ENCODE results near the gene MEAK7. TPM values are rescaled to one million over a fixed set of nuclear protein-coding genes. Genes with fewer than 3 reads are reported as not detected.
"Not testable (repeated sequence)": the region's sequence is repeated elsewhere in the genome, so short reads cannot be mapped to it uniquely, and the experiment has no call there.

The MEAK7 gene
- total RNA-seq, 4 donors from 2014 or later = 20.3 to 29.1 (median 21.8) TPM

DNA sequence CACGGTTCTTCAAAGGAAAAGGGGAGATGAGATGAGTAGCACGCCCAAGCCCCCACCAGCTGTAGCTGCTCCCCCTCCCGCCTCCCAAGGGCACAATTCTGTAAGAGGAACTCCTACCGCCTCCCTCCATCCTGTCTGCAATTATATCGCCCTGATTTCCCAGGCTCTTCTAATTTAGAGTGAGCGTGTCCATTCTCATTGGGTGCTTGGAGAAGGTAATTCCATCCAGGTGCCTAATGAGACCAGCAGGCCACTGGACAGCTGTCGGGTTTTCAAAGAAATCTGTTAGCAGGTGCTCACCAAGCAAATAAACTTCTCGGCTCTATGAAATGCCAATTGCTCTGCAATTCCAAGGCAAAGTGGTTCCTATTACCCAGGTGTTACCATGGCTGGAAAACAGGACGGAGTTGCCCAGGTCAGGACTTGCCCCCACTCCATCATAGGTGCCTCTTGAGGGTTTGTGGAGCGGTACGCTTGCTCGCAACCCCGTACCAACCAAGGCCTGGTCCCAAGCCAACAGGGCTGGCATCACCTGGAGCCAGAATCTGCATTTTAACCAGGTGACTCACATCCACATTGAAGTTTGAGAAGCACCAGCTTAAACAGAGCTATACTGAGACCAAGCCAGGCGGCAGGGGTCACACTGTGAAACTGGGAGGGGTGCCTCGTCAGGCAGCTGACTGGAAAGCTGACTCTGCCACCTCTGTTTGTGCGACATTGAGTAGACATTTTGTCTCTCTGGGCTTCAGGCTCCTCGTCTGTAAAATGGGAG lies 16.5 kb upstream of the MEAK7 start:
- in situ Hi-C loops (cut with MboI; ENCODE audit: low pct_ligation_motif_present in 1 of 4, low pct_unique_long_range_greater_than_20kb in 1 of 4, low sequenced_read_pairs in 3 of 4) (loop anchor here in 2 of 4 donors (25.0 kb wide), 2 partner anchors 191 to 216 kb away; no protein-coding TSS in a partner anchor), intact Hi-C loops (cut with DNase I; ENCODE audit: low total_unique reads) (no loop called here)
- WGBS, 2 donors (ENCODE audit: low coverage in 1 of 2) = 40 to 49% methylated on average over 2 to 17 of the region's 17 CpGs

DNA sequence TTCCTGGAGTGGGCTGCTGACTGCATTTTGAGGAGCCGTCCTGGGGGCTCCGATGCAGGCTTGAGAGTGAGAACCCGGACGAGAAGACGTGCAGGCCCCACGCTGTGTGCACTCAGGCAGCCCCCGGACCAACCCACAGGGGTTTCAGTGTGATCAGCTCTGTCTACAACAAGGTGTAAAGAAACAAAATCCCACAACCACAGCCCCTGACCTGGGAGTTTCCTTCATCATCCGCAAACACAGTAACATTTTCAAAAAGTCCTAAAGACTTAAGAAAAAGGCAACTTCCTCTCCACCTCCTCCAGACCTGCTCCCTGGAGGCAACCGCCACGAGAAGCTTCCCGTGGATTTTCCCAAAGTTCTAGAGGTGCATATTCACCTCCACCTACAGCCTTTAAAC lies 15.4 kb upstream of the MEAK7 start:
- H3K4me3 ChIP-seq = no peak overlapping the region
- peaks cover 0 to 8% (median 5%) of the 10 kb centered on the region in 4 donors for H3K4me1 ChIP-seq
- H3K27ac ChIP-seq = no peak overlapping the region
- H3K27me3 ChIP-seq = no peaks in the 10 kb centered on the region
- intact Hi-C loops (cut with DNase I; ENCODE audit: low total_unique reads) (loop anchor here (10.0 kb wide), 1 partner anchor 205 kb away; no protein-coding TSS in a partner anchor), in situ Hi-C loops (cut with MboI; ENCODE audit: low pct_ligation_motif_present in 1 of 4, low pct_unique_long_range_greater_than_20kb in 1 of 4, low sequenced_read_pairs in 3 of 4) (loop anchor here in 3 of 4 donors (10.0 to 25.0 kb wide), 3 partner anchors 192 to 217 kb away; no protein-coding TSS in a partner anchor)
- 47 to 75% methylated on average over 6 to 11 of the region's 11 CpGs for WGBS, 2 donors (ENCODE audit: low coverage in 1 of 2)
- no peaks in the 10 kb centered on the region for H3K9me3 ChIP-seq
- H3K36me3 ChIP-seq = no peaks in the 10 kb centered on the region
- no peak for DNase-seq
- TF ChIP-seq POLR2AphosphoS5 (IDR thresholded peaks at IDR 0.05) (no peak), EP300 (IDR thresholded peaks at IDR 0.05; ENCODE audit: low read depth) (no peak), POLR2A (IDR thresholded peaks at IDR 0.05) (no peak), CTCF (IDR thresholded peaks at IDR 0.05) (no peak)

More for the DNA sequence above, 16.5 kb upstream of the MEAK7 start:
- Histone ChIP-seq H3K4me3 (no peak overlapping the region), H3K27me3 (no peaks in the 10 kb centered on the region), H3K36me3 (no peaks in the 10 kb centered on the region), H3K27ac (no peak overlapping the region), H3K9me3 (no peaks in the 10 kb centered on the region), H3K4me1 (peaks cover 0 to 8% (median 5%) of the 10 kb centered on the region in 4 donors)
- TF ChIP-seq POLR2A (IDR thresholded peaks at IDR 0.05) (no peak), POLR2AphosphoS5 (IDR thresholded peaks at IDR 0.05) (no peak), EP300 (IDR thresholded peaks at IDR 0.05; ENCODE audit: low read depth) (no peak), CTCF (IDR thresholded peaks at IDR 0.05) (no peak)
- DNase-seq = no peak

DNA sequence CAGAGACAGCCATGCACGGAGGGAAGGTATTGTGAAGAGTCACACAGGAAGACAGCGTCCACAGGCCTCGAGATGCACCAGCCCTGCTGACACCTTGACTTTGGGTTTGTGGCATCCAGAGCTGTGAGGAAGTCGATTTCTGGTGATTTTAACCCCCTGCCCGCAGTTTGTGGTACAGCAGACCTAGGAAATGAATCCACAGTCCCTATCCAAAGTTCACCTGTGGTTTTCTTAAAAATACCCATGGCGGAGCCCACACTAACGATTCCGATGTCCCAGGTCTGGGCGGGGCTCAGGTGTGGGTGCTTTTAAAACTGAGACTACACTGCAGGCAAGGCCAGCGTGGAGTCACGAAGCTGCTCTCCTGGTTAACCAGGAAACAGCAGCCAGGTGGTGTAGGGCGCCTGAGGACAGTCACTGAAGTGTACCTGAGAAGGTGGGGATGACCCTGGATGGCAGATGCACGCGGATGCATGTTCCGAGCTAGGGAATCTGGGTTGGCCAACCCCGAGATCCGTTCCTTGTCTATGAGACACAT lies 14.4 kb upstream of the MEAK7 start:
- H3K27ac ChIP-seq = peak overlapping the region in 2 of 4 donors; percentile 9 to 11
- in situ Hi-C loops (cut with MboI; ENCODE audit: low pct_ligation_motif_present in 1 of 4, low pct_unique_long_range_greater_than_20kb in 1 of 4, low sequenced_read_pairs in 3 of 4) = loop anchor here in 3 of 4 donors (10.0 to 25.0 kb wide), 3 partner anchors 193 to 218 kb away; no protein-coding TSS in a partner anchor
- H3K36me3 ChIP-seq = no peaks in the 10 kb centered on the region
- TF ChIP-seq CTCF (IDR thresholded peaks at IDR 0.05) (peak in 1 of 5 experiments; percentile 22), EP300 (IDR thresholded peaks at IDR 0.05; ENCODE audit: low read depth) (no peak)
- peaks cover 0 to 8% (median 5%) of the 10 kb centered on the region in 4 donors for H3K4me1 ChIP-seq
- H3K9me3 ChIP-seq = no peaks in the 10 kb centered on the region
- no peaks in the 10 kb centered on the region for H3K27me3 ChIP-seq
- WGBS, 2 donors (ENCODE audit: low coverage in 1 of 2) = 43 to 57% methylated on average over 4 to 17 of the region's 17 CpGs
- intact Hi-C loops (cut with DNase I; ENCODE audit: low total_unique reads) = loop anchor here (10.0 kb wide), 1 partner anchor 206 kb away; no protein-coding TSS in a partner anchor
- DNase-seq = peak; percentile 50
- no peak overlapping the region for H3K4me3 ChIP-seq

DNA sequence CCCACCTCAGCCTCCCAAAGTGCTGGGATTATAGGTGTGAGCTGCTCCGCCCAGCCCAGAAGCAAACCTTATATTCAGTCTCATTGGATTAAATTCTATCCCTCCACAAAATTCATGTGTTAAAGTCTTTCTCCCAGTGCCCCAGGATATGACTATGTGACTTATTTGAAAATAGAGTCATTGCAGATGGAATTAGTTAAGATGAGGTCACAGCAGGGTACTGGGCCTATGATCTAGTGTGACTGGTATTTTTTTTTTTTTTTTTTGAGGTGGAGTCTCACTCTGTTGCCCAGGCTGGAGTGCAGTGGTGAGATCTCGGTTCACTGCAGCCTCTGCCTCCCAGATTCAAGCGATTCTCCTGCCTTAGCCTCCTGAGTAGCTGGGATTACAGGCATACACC lies 13.8 kb upstream of the MEAK7 start:
- not testable (repeated sequence) for H3K4me1 ChIP-seq, H3K4me3 ChIP-seq, H3K9me3 ChIP-seq, H3K27me3 ChIP-seq, DNase-seq, H3K27ac ChIP-seq, H3K36me3 ChIP-seq
- in situ Hi-C loops (cut with MboI; ENCODE audit: low pct_ligation_motif_present in 1 of 4, low pct_unique_long_range_greater_than_20kb in 1 of 4, low sequenced_read_pairs in 3 of 4) = loop anchor here in 3 of 4 donors (10.0 to 25.0 kb wide), 3 partner anchors 194 to 219 kb away; no protein-coding TSS in a partner anchor
- 80 to 94% methylated on average over 3 of the region's 3 CpGs for WGBS, 2 donors (ENCODE audit: low coverage in 1 of 2)
- intact Hi-C loops (cut with DNase I; ENCODE audit: low total_unique reads) = loop anchor here (10.0 kb wide), 1 partner anchor 207 kb away; no protein-coding TSS in a partner anchor

All from transverse colon (tissue), 4 donors.